Vagina (tissue), 2 donors: ENCODE data around the gene LBH.

Source experiments
- POLR2A ChIP-seq, 2 donors: fragments of 450-650 bp; IDR thresholded peaks; one replicate each; pipeline ENCODE4 v1.6.1; 2017; ENCODE audit warnings: antibody characterized with exemption in 2 of 2, mild to moderate bottlenecking in 2 of 2, moderate library complexity in 2 of 2
- POLR2AphosphoS5 ChIP-seq, 2 donors: sonication (generic); formaldehyde crosslinking; IDR thresholded peaks; one replicate each; pipeline ENCODE4 v1.9.0; 2017; ENCODE audit warnings: antibody characterized with exemption in 2 of 2, mild to moderate bottlenecking in 2 of 2, low read depth in 1 of 2; ENCODE audit not compliant: insufficient read depth in 1 of 2
- TF ChIP-seq, protein P1 (sequence below), 3 experiments: fragments of 450-650 bp in 2 of 3; fragments of 200-600 bp in 1 of 3; sonication (generic) in 1 of 3; IDR thresholded peaks; one replicate each; pipeline ENCODE4 v1.5.1; 2017 to 2019; ENCODE audit warnings: antibody characterized with exemption in 3 of 3, mild to moderate bottlenecking in 2 of 3, moderate library complexity in 2 of 3

- TF ChIP-seq, protein P1, sequence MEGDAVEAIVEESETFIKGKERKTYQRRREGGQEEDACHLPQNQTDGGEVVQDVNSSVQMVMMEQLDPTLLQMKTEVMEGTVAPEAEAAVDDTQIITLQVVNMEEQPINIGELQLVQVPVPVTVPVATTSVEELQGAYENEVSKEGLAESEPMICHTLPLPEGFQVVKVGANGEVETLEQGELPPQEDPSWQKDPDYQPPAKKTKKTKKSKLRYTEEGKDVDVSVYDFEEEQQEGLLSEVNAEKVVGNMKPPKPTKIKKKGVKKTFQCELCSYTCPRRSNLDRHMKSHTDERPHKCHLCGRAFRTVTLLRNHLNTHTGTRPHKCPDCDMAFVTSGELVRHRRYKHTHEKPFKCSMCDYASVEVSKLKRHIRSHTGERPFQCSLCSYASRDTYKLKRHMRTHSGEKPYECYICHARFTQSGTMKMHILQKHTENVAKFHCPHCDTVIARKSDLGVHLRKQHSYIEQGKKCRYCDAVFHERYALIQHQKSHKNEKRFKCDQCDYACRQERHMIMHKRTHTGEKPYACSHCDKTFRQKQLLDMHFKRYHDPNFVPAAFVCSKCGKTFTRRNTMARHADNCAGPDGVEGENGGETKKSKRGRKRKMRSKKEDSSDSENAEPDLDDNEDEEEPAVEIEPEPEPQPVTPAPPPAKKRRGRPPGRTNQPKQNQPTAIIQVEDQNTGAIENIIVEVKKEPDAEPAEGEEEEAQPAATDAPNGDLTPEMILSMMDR (IDR thresholded peaks at IDR 0.05), result no peak
- no peak for TF ChIP-seq POLR2A (IDR thresholded peaks at IDR 0.05)
- TF ChIP-seq POLR2AphosphoS5 (IDR thresholded peaks at IDR 0.05; ENCODE audit: insufficient read depth in 1 of 2, low read depth in 1 of 2), result no peak
Observed at GRCh38 chr2:30193104-30193681, 38.1 kb upstream of the LBH start.
